Stimulated activated CD8-positive, alpha-beta memory T cell treated with anti-CD3 and anti-CD28 coated beads, Interleukin-2, amount 100 ng/mL, for 1 hour (primary cell): ENCODE measurements around the gene GABRR3.
A peak's percentile ranks its signal among the peaks of the same experiment; 100 is the strongest.

Experiments
- DNase-seq, 2 donors: peaks; one replicate each; pipeline ENCODE4 v3.0.0-alpha.2; 2020; ENCODE audit warnings: low read depth in 2 of 2

GABRR3 gene

GRCh38 chr3:97990624-97991292, 44.4 kb downstream of the GABRR3 start:
- no peak for DNase-seq

- no peak for DNase-seq
Observed at GRCh38 chr3:97988784-97989568, 46.1 kb downstream of the GABRR3 start.

- no peak for DNase-seq
Observed at GRCh38 chr3:97987306-97987705, 47.8 kb downstream of the GABRR3 start.

- DNase-seq, result no peak
Observed at GRCh38 chr3:97983933-97984491, 51.1 kb downstream of the GABRR3 start.

GRCh38 chr3:97981886-97982285, 53.2 kb downstream of the GABRR3 start:
- no peak for DNase-seq

- no peak for DNase-seq
Observed at GRCh38 chr3:97979610-97980009, 55.5 kb downstream of the GABRR3 start.

GRCh38 chr3:97975466-97975865, 59.6 kb downstream of the GABRR3 start:
- DNase-seq, result no peak

GRCh38 chr3:97974996-97975395, 60.1 kb downstream of the GABRR3 start:
- no peak for DNase-seq

GRCh38 chr3:97972976-97973375, 62.1 kb downstream of the GABRR3 start:
- DNase-seq, result no peak

GRCh38 chr3:97971679-97972567, 63.2 kb downstream of the GABRR3 start, which contains the start of gene RIOX2:
RIOX2 (minus strand) TSS chr3:97972431; CDS start chr3:97967593, 4,838 bp downstream.
- peak; percentile 34 to 60 for DNase-seq

- no peak for DNase-seq
Observed at GRCh38 chr3:97970956-97971620, 64.0 kb downstream of the GABRR3 start.

GRCh38 chr3:97970156-97970555, 65.0 kb downstream of the GABRR3 start:
- DNase-seq, result no peak

GRCh38 chr3:97969541-97969940, 65.6 kb downstream of the GABRR3 start:
- no peak for DNase-seq

GRCh38 chr3:97968376-97968775, 66.7 kb downstream of the GABRR3 start:
- no peak for DNase-seq

- DNase-seq, result no peak
Observed at GRCh38 chr3:97967966-97968365, 67.1 kb downstream of the GABRR3 start.

- no peak for DNase-seq
Observed at GRCh38 chr3:97960993-97961766, 73.9 kb downstream of the GABRR3 start.

GRCh38 chr3:97960551-97960950, 74.6 kb downstream of the GABRR3 start:
- DNase-seq, result no peak

GRCh38 chr3:97959872-97960271, 75.2 kb downstream of the GABRR3 start:
- no peak for DNase-seq

- DNase-seq, result no peak
Observed at GRCh38 chr3:97958796-97959195, 76.3 kb downstream of the GABRR3 start.

- no peak for DNase-seq
Observed at GRCh38 chr3:97958396-97958795, 76.7 kb downstream of the GABRR3 start.
